Common myeloid progenitor, CD34-positive (primary cell): ENCODE data around the gene NPAS2.

Source experiments
- CTCF ChIA-PET: fragments of 350-600 bp; sonication (Branson Sonifier 250); formaldehyde crosslinking; loops from one replicate; lab custom pipeline; 2021; ENCODE audit warnings: antibody characterized with exemption; lab: Charles Lee
- POLR2A ChIA-PET: fragments of 350-600 bp; sonication (Branson Sonifier 250); formaldehyde crosslinking; loops from one replicate; lab custom pipeline; 2021; ENCODE audit warnings: antibody characterized with exemption; lab: Charles Lee
- DNase-seq, 3 donors: peaks; one replicate each; pipeline versions ENCODE4 v3.0.0 to v3.0.0-alpha.2; 2013
- H3K27ac ChIP-seq, 2 experiments: 1 replicate in 1 of 2; 2 replicates in 1 of 2; pipeline ENCODE4 v1.7.0; 2013; ENCODE audit warnings: inconsistent platforms in 2 of 2, low read length in 2 of 2, mild to moderate bottlenecking in 2 of 2, low read depth in 1 of 2, moderate library complexity in 1 of 2; ENCODE audit not compliant: severe bottlenecking in 2 of 2, insufficient read depth in 1 of 2, poor library complexity in 1 of 2
- H3K27me3 ChIP-seq, 5 experiments: replicated peaks in 2 of 5; 1 replicate in 3 of 5; 2 replicates in 2 of 5; pipeline versions ENCODE4 v1.6.1 to v1.7.0; 2013; ENCODE audit warnings: low read length in 4 of 5, mild to moderate bottlenecking in 2 of 5, moderate library complexity in 2 of 5, inconsistent platforms in 1 of 5; ENCODE audit not compliant: insufficient read depth in 5 of 5, control insufficient read depth in 4 of 5
- H3K36me3 ChIP-seq, 4 experiments: 1 replicate in 2 of 4; 2 replicates in 2 of 4; pipeline versions ENCODE4 v1.6.1 to v1.7.0; 2013; ENCODE audit warnings: low read length in 3 of 4, control low read depth in 1 of 4, mild to moderate bottlenecking in 1 of 4; ENCODE audit not compliant: control insufficient read depth in 4 of 4, insufficient read depth in 4 of 4
- H3K4me1 ChIP-seq, 4 experiments: 1 replicate in 3 of 4; 2 replicates in 1 of 4; pipeline versions ENCODE4 v1.6.1 to v1.7.1; 2013; ENCODE audit warnings: low read length in 3 of 4, mild to moderate bottlenecking in 3 of 4, control low read depth in 1 of 4, inconsistent platforms in 1 of 4, moderate library complexity in 1 of 4; ENCODE audit not compliant: control insufficient read depth in 4 of 4, insufficient read depth in 4 of 4; ENCODE audit errors: control extremely low read depth in 1 of 4
- H3K4me3 ChIP-seq, 7 experiments: 1 replicate in 4 of 7; 2 replicates in 3 of 7; pipeline versions ENCODE4 v1.5.1 to v1.7.0; 2013; ENCODE audit warnings: mild to moderate bottlenecking in 7 of 7, low read length in 6 of 7, moderate library complexity in 6 of 7, inconsistent platforms in 2 of 7, low read depth in 2 of 7, control low read depth in 1 of 7; ENCODE audit not compliant: insufficient read depth in 4 of 7, control insufficient read depth in 1 of 7; ENCODE audit errors: extremely low read depth in 1 of 7
- H3K9me3 ChIP-seq, 5 experiments: 1 replicate in 4 of 5; 2 replicates in 1 of 5; pipeline versions ENCODE4 v1.6.1 to v1.7.1; 2013; ENCODE audit warnings: low read length in 4 of 5, mild to moderate bottlenecking in 2 of 5, inconsistent platforms in 1 of 5, low read depth in 1 of 5, moderate library complexity in 1 of 5; ENCODE audit not compliant: control insufficient read depth in 4 of 5, insufficient read depth in 2 of 5; ENCODE audit errors: control extremely low read depth in 1 of 5
- WGBS: methylation state at CpG from one replicate; pipeline ENCODE4 v1.1.5; 2013; ENCODE audit not compliant: insufficient coverage; 5-methylcytosine and 5-hydroxymethylcytosine counted together

Gene NPAS2

GRCh38 chr2:100857915-100858314 lies 38.0 kb downstream of the NPAS2 start:
- Histone ChIP-seq H3K4me3 (no peak overlapping the region), H3K36me3 (no peaks in the 10 kb centered on the region), H3K4me1 (no peaks in the 10 kb centered on the region), H3K9me3 (no peaks in the 10 kb centered on the region), H3K27me3 (peaks cover 0 to 2% (median 0%) of the 10 kb centered on the region in 5 experiments), H3K27ac (no peak overlapping the region)
- no peak for DNase-seq
- ChIA-PET CTCF (no interaction called here), POLR2A (no interaction called here)
- 100% methylated on average over 2 of the region's 3 CpGs for WGBS

GRCh38 chr2:100859902-100860301 lies 40.0 kb downstream of the NPAS2 start:
- H3K27me3 ChIP-seq: peaks cover 0 to 4% (median 2%) of the 10 kb centered on the region in 5 experiments
- POLR2A ChIA-PET: no interaction called here
- no peak overlapping the region for H3K4me3 ChIP-seq
- no peaks in the 10 kb centered on the region for H3K36me3 ChIP-seq
- no peaks in the 10 kb centered on the region for H3K4me1 ChIP-seq
- no peak overlapping the region for H3K27ac ChIP-seq
- no peak for DNase-seq
- no CpG with 5 or more reads among the region's 2 CpGs for WGBS
- H3K9me3 ChIP-seq: no peaks in the 10 kb centered on the region
- CTCF ChIA-PET: no interaction called here

GRCh38 chr2:100861340-100861739 lies 41.4 kb downstream of the NPAS2 start:
- Histone ChIP-seq H3K4me3 (no peak overlapping the region), H3K27me3 (peaks cover 0 to 4% (median 2%) of the 10 kb centered on the region in 5 experiments), H3K36me3 (no peaks in the 10 kb centered on the region), H3K27ac (no peak overlapping the region), H3K9me3 (no peaks in the 10 kb centered on the region), H3K4me1 (no peaks in the 10 kb centered on the region)
- ChIA-PET POLR2A (no interaction called here), CTCF (no interaction called here)
- WGBS: 91% methylated on average over 3 of the region's 4 CpGs
- DNase-seq: no peak

- Histone ChIP-seq H3K36me3 (no peaks in the 10 kb centered on the region), H3K4me1 (no peaks in the 10 kb centered on the region), H3K27ac (no peak overlapping the region), H3K4me3 (no peak overlapping the region), H3K9me3 (no peaks in the 10 kb centered on the region), H3K27me3 (peaks cover 0 to 4% (median 2%) of the 10 kb centered on the region in 5 experiments)
- 69% methylated on average over 3 of the region's 5 CpGs for WGBS
- ChIA-PET CTCF (interaction anchor here (1.3 kb wide), 1 partner anchor 13 kb away, joined by 3 read pairs; no protein-coding TSS in a partner anchor), POLR2A (no interaction called here)
- DNase-seq: peak in 2 of 3 donors; percentile 1 to 6
These were observed 42.1 kb downstream of the NPAS2 start for GRCh38 chr2:100862081-100862480.

DNA sequence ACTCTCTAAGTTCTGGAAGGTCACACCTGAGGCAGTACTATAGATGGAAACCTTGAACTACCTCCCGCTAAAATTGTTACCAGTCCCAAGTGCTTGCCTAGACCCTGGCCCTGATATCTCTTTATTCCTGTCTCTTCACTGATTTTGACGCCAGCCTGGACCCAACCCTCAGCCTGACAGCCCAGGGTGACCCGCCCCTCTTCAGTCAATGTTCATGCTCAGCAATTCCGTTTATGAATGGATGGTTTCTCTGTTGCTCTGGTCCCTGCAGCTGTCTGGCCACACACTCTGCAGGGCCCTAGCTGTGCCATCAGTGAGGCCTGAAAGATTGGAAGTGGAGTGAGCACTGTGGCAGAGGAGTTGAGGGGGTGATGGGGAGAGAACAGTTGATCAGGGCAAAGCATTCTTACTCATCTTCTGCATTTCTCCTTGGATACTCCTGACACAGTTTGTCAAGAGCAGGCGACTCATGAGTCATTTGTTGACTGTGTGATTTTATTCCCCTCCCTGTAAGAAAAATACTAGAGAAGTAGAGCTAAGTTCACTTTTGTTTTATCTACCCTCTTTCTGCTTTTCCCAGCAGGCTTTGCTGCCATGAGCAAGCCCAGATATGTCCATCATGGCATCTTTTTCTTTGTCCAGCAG lies 46.0 kb downstream of the NPAS2 start:
- 96% methylated on average over 5 of the region's 5 CpGs for WGBS
- CTCF ChIA-PET: no interaction called here
- Histone ChIP-seq H3K4me3 (no peak overlapping the region), H3K9me3 (peaks cover 0 to 8% (median 0%) of the 10 kb centered on the region in 5 experiments), H3K27me3 (peaks cover 0 to 4% (median 2%) of the 10 kb centered on the region in 5 experiments), H3K4me1 (no peaks in the 10 kb centered on the region), H3K36me3 (no peaks in the 10 kb centered on the region), H3K27ac (no peak overlapping the region)
- no peak for DNase-seq
- POLR2A ChIA-PET: no interaction called here

- no peak overlapping the region for H3K27ac ChIP-seq
- DNase-seq: no peak
- no peaks in the 10 kb centered on the region for H3K36me3 ChIP-seq
- H3K27me3 ChIP-seq: peaks cover 0 to 4% (median 2%) of the 10 kb centered on the region in 5 experiments
- POLR2A ChIA-PET: no interaction called here
- no peak overlapping the region for H3K4me3 ChIP-seq
- H3K4me1 ChIP-seq: no peaks in the 10 kb centered on the region
- peaks cover 0 to 8% (median 0%) of the 10 kb centered on the region in 5 experiments for H3K9me3 ChIP-seq
- CTCF ChIA-PET: no interaction called here
These were observed 48.1 kb downstream of the NPAS2 start for GRCh38 chr2:100868083-100868482.

- POLR2A ChIA-PET: no interaction called here
- Histone ChIP-seq H3K36me3 (no peaks in the 10 kb centered on the region), H3K4me3 (no peak overlapping the region), H3K9me3 (peaks cover 0 to 8% (median 0%) of the 10 kb centered on the region in 5 experiments), H3K27ac (no peak overlapping the region), H3K4me1 (no peaks in the 10 kb centered on the region), H3K27me3 (peaks cover 0 to 2% (median 0%) of the 10 kb centered on the region in 5 experiments)
- whole genome bisulfite sequencing: 100% methylated on average over 1 of the region's 3 CpGs
- no peak for DNase-seq
- CTCF ChIA-PET: no interaction called here
These were observed 49.2 kb downstream of the NPAS2 start for GRCh38 chr2:100869120-100869519.
